Mesenchymal stem cell (in vitro differentiated cells and primary cell): Measurements from ENCODE around the gene FDX1.

Experiments
- DNase-seq: peaks from one replicate; pipeline ENCODE4 v3.0.0-alpha.2; 2013
- H2AFZ ChIP-seq: one replicate; pipeline ENCODE4 v1.6.1; 2013; ENCODE audit warnings: low read depth, mild to moderate bottlenecking, control low read depth, inconsistent platforms, low read length, moderate library complexity
- H2AK5ac ChIP-seq: 2 replicates; pipeline ENCODE4 v1.6.1; 2013; ENCODE audit warnings: low read length, moderate library complexity, mild to moderate bottlenecking, inconsistent platforms; ENCODE audit not compliant: severe bottlenecking
- H2BK120ac ChIP-seq: one replicate; pipeline ENCODE4 v1.6.1; 2013; ENCODE audit warnings: low read depth, mild to moderate bottlenecking, inconsistent platforms, low read length, moderate library complexity
- H2BK12ac ChIP-seq, 2 experiments: one replicate each; pipeline ENCODE4 v1.6.1; 2013; ENCODE audit warnings: inconsistent platforms in 2 of 2, low read length in 2 of 2, mild to moderate bottlenecking in 2 of 2, moderate library complexity in 2 of 2, control low read depth in 1 of 2
- H2BK15ac ChIP-seq: one replicate; pipeline ENCODE4 v1.6.1; 2013; ENCODE audit warnings: mild to moderate bottlenecking, low read depth, inconsistent platforms; ENCODE audit not compliant: poor library complexity, severe bottlenecking
- H2BK5ac ChIP-seq: 2 replicates; pipeline ENCODE4 v1.6.1; 2013; ENCODE audit warnings: low read depth, mild to moderate bottlenecking, low read length, control low read depth, inconsistent platforms; ENCODE audit not compliant: poor library complexity, severe bottlenecking
- H3K14ac ChIP-seq, 2 experiments: one replicate each; pipeline ENCODE4 v1.6.1; 2013; ENCODE audit warnings: inconsistent platforms in 2 of 2, low read length in 2 of 2, control low read depth in 1 of 2, mild to moderate bottlenecking in 1 of 2, moderate library complexity in 1 of 2
- H3K18ac ChIP-seq, 2 experiments: one replicate each; pipeline ENCODE4 v1.6.1; 2013; ENCODE audit warnings: inconsistent platforms in 2 of 2, low read length in 2 of 2, control low read depth in 1 of 2, low read depth in 1 of 2, mild to moderate bottlenecking in 1 of 2
- H3K23ac ChIP-seq, 2 experiments: one replicate each; pipeline ENCODE4 v1.6.1; 2013; ENCODE audit warnings: inconsistent platforms in 2 of 2, low read length in 2 of 2, mild to moderate bottlenecking in 2 of 2, moderate library complexity in 2 of 2, control low read depth in 1 of 2
- H3K27ac ChIP-seq: 2 replicates; pipeline ENCODE4 v1.5.1; 2013; ENCODE audit warnings: mild to moderate bottlenecking, moderate library complexity, low read length, control low read depth, inconsistent platforms; ENCODE audit not compliant: poor library complexity, severe bottlenecking
- H3K27me3 ChIP-seq, 2 experiments: 2 replicates each; pipeline versions ENCODE4 v1.6.1 to v1.7.0; 2013; ENCODE audit warnings: low read length in 2 of 2, mild to moderate bottlenecking in 2 of 2, moderate library complexity in 2 of 2, control low read depth in 1 of 2, inconsistent platforms in 1 of 2; ENCODE audit not compliant: control insufficient read depth in 1 of 2, insufficient read depth in 1 of 2
- H3K36me3 ChIP-seq, 2 experiments: 2 replicates each; pipeline versions ENCODE4 v1.6.1 to v1.7.0; 2013; ENCODE audit warnings: low read length in 2 of 2, control low read depth in 1 of 2, inconsistent platforms in 1 of 2, low read depth in 1 of 2, mild to moderate bottlenecking in 1 of 2; ENCODE audit not compliant: insufficient read depth in 2 of 2, control insufficient read depth in 1 of 2
- H3K4ac ChIP-seq, 2 experiments: one replicate each; pipeline ENCODE4 v1.6.1; 2013; ENCODE audit warnings: inconsistent platforms in 2 of 2, low read length in 2 of 2, mild to moderate bottlenecking in 2 of 2, moderate library complexity in 2 of 2, control low read depth in 1 of 2, low read depth in 1 of 2
- H3K4me1 ChIP-seq: 2 replicates; pipeline ENCODE4 v1.6.1; 2013; ENCODE audit warnings: low read depth, low read length, control low read depth; ENCODE audit not compliant: control insufficient read depth, insufficient read depth
- H3K4me2 ChIP-seq: 2 replicates; pipeline ENCODE4 v1.6.1; 2013; ENCODE audit warnings: low read length, mild to moderate bottlenecking, inconsistent platforms; ENCODE audit not compliant: poor library complexity, severe bottlenecking
- H3K4me3 ChIP-seq, 2 experiments: 2 replicates each; pipeline versions ENCODE4 v1.5.1 to v1.7.0; 2013; ENCODE audit warnings: low read length in 2 of 2, mild to moderate bottlenecking in 2 of 2, control low read depth in 1 of 2, low read depth in 1 of 2; ENCODE audit not compliant: insufficient read depth in 1 of 2
- H3K79me1 ChIP-seq: replicated peaks from 2 replicates; pipeline ENCODE4 v1.6.1; 2013; ENCODE audit warnings: mild to moderate bottlenecking, control low read depth, low read length, inconsistent platforms; ENCODE audit not compliant: poor library complexity, severe bottlenecking
- H3K9ac ChIP-seq: 2 replicates; pipeline ENCODE4 v1.7.0; 2013; ENCODE audit warnings: mild to moderate bottlenecking, low read length, moderate library complexity
- H3K9me3 ChIP-seq: 2 replicates; pipeline ENCODE4 v1.7.0; 2013; ENCODE audit warnings: mild to moderate bottlenecking, low read length; ENCODE audit not compliant: control insufficient read depth
- H4K8ac ChIP-seq: one replicate; pipeline ENCODE4 v1.6.1; 2013; ENCODE audit warnings: inconsistent platforms, mild to moderate bottlenecking, low read length, moderate library complexity
- H4K91ac ChIP-seq: one replicate; pipeline ENCODE4 v1.6.1; 2013; ENCODE audit warnings: mild to moderate bottlenecking, low read length, inconsistent platforms
- WGBS: methylation state at CpG from one replicate; pipeline ENCODE4 v1.1.7; 2013; ENCODE audit warnings: mixed read lengths; 5-methylcytosine and 5-hydroxymethylcytosine counted together

Gene FDX1

GRCh38 chr11:110468121-110468520 is 38.4 kb downstream of the FDX1 start:
- no peak overlapping the region for H3K4ac ChIP-seq
- H3K27ac ChIP-seq: no peak overlapping the region
- no peak overlapping the region for H3K4me3 ChIP-seq
- peak; percentile 26 for DNase-seq
- H3K27me3 ChIP-seq: no peaks in the 10 kb centered on the region
- peaks cover 4 to 6% of the 10 kb centered on the region in 2 experiments for H3K36me3 ChIP-seq
- no peak overlapping the region for H3K23ac ChIP-seq
- H3K9ac ChIP-seq: no peak overlapping the region
- H3K4me2 ChIP-seq: no peak overlapping the region
- peaks cover 2% of the 10 kb centered on the region for H3K79me1 ChIP-seq
- no peak overlapping the region for H2BK15ac ChIP-seq
- no peaks in the 10 kb centered on the region for H3K9me3 ChIP-seq
- H2BK5ac ChIP-seq: no peak overlapping the region
- WGBS: 100% methylated on average over 3 of the region's 4 CpGs
- H4K8ac ChIP-seq: no peak overlapping the region
- no peak overlapping the region for H4K91ac ChIP-seq
- no peak overlapping the region for H2BK120ac ChIP-seq
- peaks cover 2% of the 10 kb centered on the region for H3K4me1 ChIP-seq
- no peak overlapping the region for H3K18ac ChIP-seq
- H2AK5ac ChIP-seq: no peak overlapping the region
- no peak overlapping the region for H2AFZ ChIP-seq
- no peak overlapping the region for H3K14ac ChIP-seq
- no peak overlapping the region for H2BK12ac ChIP-seq

GRCh38 chr11:110469127-110469526 is 39.4 kb downstream of the FDX1 start:
- H2BK15ac ChIP-seq: no peak overlapping the region
- no peak overlapping the region for H3K4ac ChIP-seq
- no peaks in the 10 kb centered on the region for H3K79me1 ChIP-seq
- H3K9ac ChIP-seq: no peak overlapping the region
- H3K18ac ChIP-seq: no peak overlapping the region
- DNase-seq: no peak
- H2AK5ac ChIP-seq: no peak overlapping the region
- no peak overlapping the region for H3K14ac ChIP-seq
- H2BK120ac ChIP-seq: no peak overlapping the region
- H3K9me3 ChIP-seq: no peaks in the 10 kb centered on the region
- peaks cover 3% of the 10 kb centered on the region in 2 experiments for H3K36me3 ChIP-seq
- no peak overlapping the region for H2BK12ac ChIP-seq
- H2BK5ac ChIP-seq: no peak overlapping the region
- H3K4me3 ChIP-seq: no peak overlapping the region
- H4K91ac ChIP-seq: no peak overlapping the region
- no peaks in the 10 kb centered on the region for H3K27me3 ChIP-seq
- H3K4me2 ChIP-seq: no peak overlapping the region
- H3K23ac ChIP-seq: no peak overlapping the region
- H3K27ac ChIP-seq: no peak overlapping the region
- peaks cover 2% of the 10 kb centered on the region for H3K4me1 ChIP-seq
- H4K8ac ChIP-seq: no peak overlapping the region
- no peak overlapping the region for H2AFZ ChIP-seq

GRCh38 chr11:110470716-110471115 is 41.0 kb downstream of the FDX1 start:
- Histone ChIP-seq H3K36me3 (no peaks in the 10 kb centered on the region), H3K4me3 (no peak overlapping the region), H3K18ac (no peak overlapping the region), H2BK120ac (no peak overlapping the region), H3K9me3 (no peaks in the 10 kb centered on the region), H3K4me1 (peaks cover 2% of the 10 kb centered on the region), H3K23ac (no peak overlapping the region), H2BK12ac (no peak overlapping the region), H3K4me2 (no peak overlapping the region), H4K91ac (no peak overlapping the region), H3K79me1 (no peaks in the 10 kb centered on the region), H3K14ac (no peak overlapping the region), H3K9ac (peak overlapping the region; percentile 3), H3K27me3 (no peaks in the 10 kb centered on the region), H3K27ac (no peak overlapping the region), H3K4ac (no peak overlapping the region), H2BK5ac (no peak overlapping the region), H4K8ac (no peak overlapping the region), H2AK5ac (no peak overlapping the region), H2AFZ (no peak overlapping the region), H2BK15ac (no peak overlapping the region)
- 88% methylated on average over 2 of the region's 2 CpGs for WGBS
- no peak for DNase-seq

- no peak overlapping the region for H3K18ac ChIP-seq
- no peaks in the 10 kb centered on the region for H3K27me3 ChIP-seq
- H3K9ac ChIP-seq: peak overlapping the region; percentile 23
- H4K91ac ChIP-seq: no peak overlapping the region
- no peak overlapping the region for H3K14ac ChIP-seq
- peaks cover 2% of the 10 kb centered on the region for H3K4me1 ChIP-seq
- H3K4me2 ChIP-seq: no peak overlapping the region
- H3K9me3 ChIP-seq: no peaks in the 10 kb centered on the region
- no peak overlapping the region for H3K23ac ChIP-seq
- no peak overlapping the region for H2BK5ac ChIP-seq
- no peak overlapping the region for H2AFZ ChIP-seq
- H4K8ac ChIP-seq: no peak overlapping the region
- H2BK12ac ChIP-seq: no peak overlapping the region
- H3K27ac ChIP-seq: no peak overlapping the region
- peak; percentile 28 for DNase-seq
- H2BK15ac ChIP-seq: no peak overlapping the region
- no peak overlapping the region for H2BK120ac ChIP-seq
- no peak overlapping the region for H3K4me3 ChIP-seq
- no peak overlapping the region for H2AK5ac ChIP-seq
- H3K4ac ChIP-seq: no peak overlapping the region
- H3K79me1 ChIP-seq: no peaks in the 10 kb centered on the region
- WGBS: 86% methylated on average over 1 of the region's 1 CpG
- H3K36me3 ChIP-seq: no peaks in the 10 kb centered on the region
Measured at GRCh38 chr11:110471371-110471770, 41.6 kb downstream of the FDX1 start.
